HEK293T (cell line): ENCODE measurements around the gene TAS2R38.

Source experiments
- FOXM1 ChIP-seq: fragments of 450-650 bp; IDR thresholded peaks from 2 replicates; pipeline ENCODE4 v1.6.1; 2017; ENCODE audit warnings: mild to moderate bottlenecking, borderline replicate concordance
- SP1 ChIP-seq: fragments of 450-650 bp; IDR thresholded peaks from 2 replicates; pipeline ENCODE4 v1.6.1; 2017
- TF ChIP-seq, protein P1 (sequence below): fragments of 450-650 bp; IDR thresholded peaks from 2 replicates; pipeline ENCODE4 v1.6.1; 2016

DNA sequence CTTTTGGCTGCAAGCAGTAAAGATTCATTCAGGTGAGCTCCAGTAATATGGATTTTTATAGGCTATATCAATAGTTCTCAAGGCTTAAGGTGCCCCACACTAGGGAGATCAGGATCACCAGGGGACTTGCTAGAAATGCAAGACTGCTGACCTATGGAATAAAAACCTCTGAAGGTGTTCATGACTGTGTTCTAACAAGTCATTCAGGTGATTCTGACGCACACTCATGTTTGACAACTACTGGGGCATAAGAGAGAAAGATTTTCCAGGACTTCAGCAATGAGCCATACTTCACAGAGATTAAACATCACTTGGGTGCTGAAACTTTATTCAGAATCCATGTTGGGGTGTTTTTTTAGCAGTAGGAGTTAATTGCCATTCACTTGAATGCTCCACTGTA, 4.8 kb upstream of the TAS2R38 start:
- TF ChIP-seq FOXM1 (no peak), SP1 (no peak)
- TF ChIP-seq, protein P1, sequence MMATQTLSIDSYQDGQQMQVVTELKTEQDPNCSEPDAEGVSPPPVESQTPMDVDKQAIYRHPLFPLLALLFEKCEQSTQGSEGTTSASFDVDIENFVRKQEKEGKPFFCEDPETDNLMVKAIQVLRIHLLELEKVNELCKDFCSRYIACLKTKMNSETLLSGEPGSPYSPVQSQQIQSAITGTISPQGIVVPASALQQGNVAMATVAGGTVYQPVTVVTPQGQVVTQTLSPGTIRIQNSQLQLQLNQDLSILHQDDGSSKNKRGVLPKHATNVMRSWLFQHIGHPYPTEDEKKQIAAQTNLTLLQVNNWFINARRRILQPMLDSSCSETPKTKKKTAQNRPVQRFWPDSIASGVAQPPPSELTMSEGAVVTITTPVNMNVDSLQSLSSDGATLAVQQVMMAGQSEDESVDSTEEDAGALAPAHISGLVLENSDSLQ, result no peak
